SKM-1 (cell line): ENCODE results near the gene ZC3H12C.
"Not testable (repeated sequence)": the region's sequence is repeated elsewhere in the genome, so short reads cannot be mapped to it uniquely, and the experiment has no call there.

Experiments
- DNase-seq: peaks from one replicate; lab custom pipeline; 2025; ENCODE audit not compliant: unreplicated experiment; lab: John Stamatoyannopoulos, UW

The ZC3H12C gene

DNA sequence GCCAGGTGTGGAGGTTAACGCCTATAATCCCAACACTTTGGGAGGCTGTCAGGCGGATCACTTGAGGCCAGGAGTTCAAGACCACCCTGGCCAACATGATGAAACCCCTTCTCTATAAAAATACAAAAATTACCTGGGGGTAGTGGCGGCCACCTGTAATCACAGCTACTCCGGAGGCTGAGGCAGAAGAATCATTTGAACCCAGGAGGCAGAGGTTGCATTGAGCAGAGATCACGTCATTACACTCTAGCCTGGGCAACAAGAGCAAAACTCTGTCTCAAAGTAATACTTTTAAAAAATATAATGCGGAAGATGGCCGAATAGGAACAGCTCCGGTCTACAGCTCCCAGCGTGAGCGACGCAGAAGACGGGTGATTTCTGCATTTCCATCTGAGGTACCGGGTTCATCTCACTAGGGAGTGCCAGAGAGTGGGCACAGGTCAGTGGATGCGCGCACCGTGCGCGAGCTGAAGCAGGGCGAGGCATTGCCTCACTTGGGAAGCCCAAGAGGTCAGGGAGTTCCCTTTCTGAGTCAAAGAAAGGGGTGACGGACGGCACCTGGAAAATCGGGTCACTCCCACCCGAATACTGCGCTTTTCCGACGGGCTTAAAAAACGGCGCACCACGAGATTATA is 115.6 kb downstream of the ZC3H12C start:
- not testable (repeated sequence) for DNase-seq

DNA sequence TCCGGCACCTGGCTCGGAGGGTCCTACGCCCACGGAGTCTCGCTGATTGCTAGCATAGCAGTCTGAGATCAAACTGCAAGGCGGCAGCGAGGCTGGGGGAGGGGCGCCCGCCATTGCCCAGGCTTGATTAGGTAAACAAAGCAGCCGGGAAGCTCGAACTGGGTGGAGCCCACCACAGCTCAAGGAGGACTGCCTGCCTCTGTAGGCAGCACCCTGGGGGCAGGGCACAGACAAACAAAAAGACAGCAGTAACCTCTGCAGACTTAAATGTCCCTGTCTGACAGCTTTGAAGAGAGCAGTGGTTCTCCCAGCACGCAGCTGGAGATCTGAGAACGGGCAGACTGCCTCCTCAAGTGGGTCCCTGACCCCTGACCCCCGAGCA is 116.1 kb downstream of the ZC3H12C start:
- not testable (repeated sequence) for DNase-seq

DNA sequence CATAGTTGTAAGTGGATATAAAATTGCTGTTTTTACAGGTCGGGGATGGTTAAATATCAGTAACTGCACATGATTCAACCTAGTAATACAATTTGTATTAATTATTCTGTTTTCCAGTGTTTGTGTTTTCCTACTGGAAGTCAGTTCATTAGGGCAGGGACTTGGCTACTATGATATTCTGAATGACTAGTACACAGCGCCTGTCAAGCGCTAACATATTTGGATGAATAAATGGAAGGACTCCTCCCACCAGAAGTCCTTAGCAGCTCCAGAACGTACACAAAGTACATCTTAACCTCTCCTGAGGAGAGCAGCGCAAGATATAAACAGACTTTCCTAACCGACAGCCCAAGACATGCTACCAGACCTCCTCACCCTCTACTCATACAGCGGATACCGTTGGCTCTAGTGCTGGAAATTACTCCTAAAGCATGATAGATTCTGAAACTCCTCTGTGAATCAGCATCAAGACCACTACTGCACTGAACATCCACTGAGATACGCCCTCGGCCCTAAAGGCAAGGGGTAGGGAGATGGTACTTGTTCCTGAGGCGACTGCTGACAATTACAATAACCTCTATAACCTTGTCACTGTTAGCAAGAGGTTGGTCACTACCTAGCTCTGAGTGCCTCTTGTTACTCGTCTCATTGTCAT is 124.2 kb downstream of the ZC3H12C start:
- no peak for DNase-seq

GRCh38 chr11:110217936-110218335 is 124.7 kb downstream of the ZC3H12C start:
- DNase-seq = no peak

- DNase-seq = no peak
Measured at GRCh38 chr11:110219006-110219785, 126.0 kb downstream of the ZC3H12C start.
